Ectodermal cell (in vitro differentiated cells): ENCODE data around the gene FOSL1.
"Not testable (repeated sequence)": the region's sequence is repeated elsewhere in the genome, so short reads cannot be mapped to it uniquely, and the experiment has no call there.

Source experiments
- H3K27ac ChIP-seq: 2 replicates; pipeline ENCODE4 v1.7.0; 2013; ENCODE audit warnings: mild to moderate bottlenecking, low read depth, low read length; ENCODE audit not compliant: insufficient read depth, poor library complexity, severe bottlenecking
- H3K27me3 ChIP-seq: 2 replicates; pipeline ENCODE4 v1.7.0; 2013; ENCODE audit warnings: mild to moderate bottlenecking, low read length; ENCODE audit not compliant: insufficient read depth, control insufficient read depth, poor library complexity, severe bottlenecking
- H3K36me3 ChIP-seq: one replicate; pipeline ENCODE4 v1.7.0; 2013; ENCODE audit warnings: low read length; ENCODE audit not compliant: control insufficient read depth, insufficient read depth
- H3K4me1 ChIP-seq: one replicate; pipeline ENCODE4 v1.7.0; 2013; ENCODE audit warnings: low read length; ENCODE audit not compliant: control insufficient read depth, insufficient read depth
- H3K4me3 ChIP-seq: 2 replicates; pipeline ENCODE4 v1.7.0; 2013; ENCODE audit warnings: low read depth, low read length, control low read depth; ENCODE audit not compliant: insufficient read depth
- H3K9me3 ChIP-seq: 2 replicates; pipeline ENCODE4 v1.7.0; 2013; ENCODE audit warnings: mild to moderate bottlenecking, low read length, moderate library complexity; ENCODE audit not compliant: control insufficient read depth
- WGBS, 2 experiments: methylation state at CpG; one replicate each; pipeline ENCODE4 v1.1.7; 2013; ENCODE audit warnings: missing lambda C conversion rate in 2 of 2; 5-methylcytosine and 5-hydroxymethylcytosine counted together

FOSL1 gene

GRCh38 chr11:65896034-65896999 is 3.9 kb downstream of the FOSL1 start:
- no peaks in the 10 kb centered on the region for H3K36me3 ChIP-seq
- H3K27me3 ChIP-seq, result peaks cover 68% of the 10 kb centered on the region
- H3K9me3 ChIP-seq, result no peaks in the 10 kb centered on the region
- H3K27ac ChIP-seq, result no peak overlapping the region
- 92 to 93% methylated on average over 14 of the region's 14 CpGs for WGBS, 2 experiments
- H3K4me1 ChIP-seq, result peaks cover 12% of the 10 kb centered on the region
- no peak overlapping the region for H3K4me3 ChIP-seq

GRCh38 chr11:65895482-65895981 is 4.7 kb downstream of the FOSL1 start:
- 88 to 93% methylated on average over 5 of the region's 5 CpGs for WGBS, 2 experiments
- Histone ChIP-seq H3K36me3 (no peaks in the 10 kb centered on the region), H3K9me3 (no peaks in the 10 kb centered on the region), H3K4me1 (peaks cover 12% of the 10 kb centered on the region), H3K27ac (no peak overlapping the region), H3K27me3 (peaks cover 64% of the 10 kb centered on the region), H3K4me3 (no peak overlapping the region)

GRCh38 chr11:65894034-65894591 is 6.1 kb downstream of the FOSL1 start:
- H3K27me3 ChIP-seq, result peaks cover 62% of the 10 kb centered on the region
- H3K4me3 ChIP-seq, result no peak overlapping the region
- H3K36me3 ChIP-seq, result no peaks in the 10 kb centered on the region
- H3K27ac ChIP-seq, result no peak overlapping the region
- H3K4me1 ChIP-seq, result peaks cover 19% of the 10 kb centered on the region
- H3K9me3 ChIP-seq, result no peaks in the 10 kb centered on the region
- 95% methylated on average over 16 of the region's 16 CpGs for WGBS, 2 experiments

GRCh38 chr11:65892661-65893317 is 7.4 kb downstream of the FOSL1 start:
- Histone ChIP-seq H3K27ac (no peak overlapping the region), H3K27me3 (peaks cover 53% of the 10 kb centered on the region), H3K36me3 (no peaks in the 10 kb centered on the region), H3K9me3 (no peaks in the 10 kb centered on the region), H3K4me1 (peaks cover 22% of the 10 kb centered on the region), H3K4me3 (no peak overlapping the region)
- WGBS, 2 experiments, result 89 to 90% methylated on average over 10 of the region's 10 CpGs

DNA sequence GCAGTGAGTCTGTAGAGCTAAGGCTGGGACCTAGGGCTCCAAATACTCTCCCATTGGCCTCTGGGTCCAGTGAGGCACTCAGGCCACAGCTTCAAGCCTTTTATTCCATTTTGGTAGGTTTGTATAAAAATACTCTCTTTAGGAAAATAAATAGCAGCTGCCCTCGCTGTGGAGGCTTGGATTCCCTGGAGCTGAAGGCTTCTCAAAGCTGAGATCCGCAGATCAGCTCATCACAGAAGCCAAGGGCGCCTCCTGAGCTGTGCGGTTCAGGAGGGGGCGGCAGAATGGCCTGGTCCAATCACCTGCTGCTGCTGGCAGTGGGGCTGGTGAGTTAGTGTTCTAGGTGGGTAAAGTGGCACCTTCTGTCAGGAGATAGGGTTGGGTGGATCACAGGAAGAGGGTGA is 8.0 kb downstream of the FOSL1 start:
- Histone ChIP-seq H3K4me1 (peaks cover 28% of the 10 kb centered on the region), H3K27me3 (peaks cover 47% of the 10 kb centered on the region), H3K4me3 (peak overlapping the region; percentile 64)
- H3K9me3 ChIP-seq, H3K27ac ChIP-seq, H3K36me3 ChIP-seq: not testable (repeated sequence)
- 83 to 86% methylated on average over 5 of the region's 5 CpGs for WGBS, 2 experiments

- WGBS, 2 experiments, result 6% methylated on average over 57 of the region's 57 CpGs
- H3K4me1 ChIP-seq, result peaks cover 28% of the 10 kb centered on the region
These were observed 8.7 kb downstream of the FOSL1 start for GRCh38 chr11:65891219-65892136.

DNA sequence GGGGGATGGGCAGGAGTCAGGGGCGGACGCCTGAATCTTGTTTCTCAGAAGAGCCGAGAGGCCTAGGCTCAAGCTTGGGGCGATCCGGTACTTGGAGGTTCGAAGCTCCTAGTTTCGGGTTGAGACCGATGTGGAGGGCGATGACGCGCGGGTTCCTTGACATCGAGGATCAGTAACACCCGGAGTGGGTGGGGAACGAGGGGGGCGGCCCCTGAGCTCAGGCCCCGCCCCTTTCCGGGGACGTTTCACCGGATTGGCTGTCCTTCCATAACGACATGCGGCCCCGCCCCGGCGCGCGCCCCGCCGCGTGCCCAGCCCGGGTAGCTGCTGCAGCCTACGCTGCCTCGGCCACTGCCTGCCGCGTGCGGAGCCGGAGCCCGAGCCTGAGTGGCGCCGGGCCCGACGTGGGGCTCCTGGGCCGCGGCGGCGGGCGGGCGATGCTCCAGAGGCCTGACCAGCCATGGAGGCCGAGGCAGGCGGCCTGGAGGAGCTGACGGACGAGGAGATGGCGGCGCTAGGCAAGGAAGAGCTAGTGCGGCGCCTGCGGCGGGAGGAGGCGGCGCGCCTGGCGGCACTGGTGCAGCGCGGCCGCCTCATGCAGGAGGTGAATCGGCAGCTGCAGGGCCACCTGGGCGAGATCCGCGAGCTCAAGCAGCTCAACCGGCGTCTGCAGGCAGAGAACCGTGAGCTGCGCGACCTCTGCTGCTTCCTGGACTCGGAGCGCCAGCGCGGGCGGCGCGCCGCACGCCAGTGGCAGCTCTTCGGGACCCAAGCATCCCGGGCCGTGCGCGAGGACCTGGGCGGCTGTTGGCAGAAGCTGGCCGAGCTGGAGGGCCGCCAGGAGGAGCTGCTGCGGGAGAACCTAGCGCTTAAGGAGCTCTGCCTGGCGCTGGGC is 9.6 kb downstream of the FOSL1 start, which contains the start of gene CCDC85B:
TSS of gene CCDC85B (plus strand) at position 350 of the 895 bp plus-strand sequence. CDS start at position 461, 111 bp downstream.
- H3K36me3 ChIP-seq, result peaks cover 3% of the 10 kb centered on the region
- no peak within 1 kb of the TSS for H3K27ac ChIP-seq
- no peaks in the 10 kb centered on the region for H3K9me3 ChIP-seq
- peaks cover 37% of the 10 kb centered on the region for H3K27me3 ChIP-seq
- H3K4me3 ChIP-seq, result peak within 1 kb of the TSS; percentile 64
- 0 to 1% methylated on average over 94 of the region's 94 CpGs for WGBS, 2 experiments
- peaks cover 28% of the 10 kb centered on the region for H3K4me1 ChIP-seq

More at GRCh38 chr11:65891219-65892136, 8.7 kb downstream of the FOSL1 start:
- Histone ChIP-seq H3K4me3 (peak overlapping the region; percentile 64), H3K27me3 (peaks cover 43% of the 10 kb centered on the region), H3K27ac (no peak overlapping the region), H3K36me3 (peaks cover 3% of the 10 kb centered on the region), H3K9me3 (no peaks in the 10 kb centered on the region)

GRCh38 chr11:65888163-65888814 is 11.9 kb downstream of the FOSL1 start, which contains the start of gene FIBP:
TSS of gene FIBP (minus strand) at chr11:65888471. CDS start at chr11:65888418, 53 bp downstream.
- Histone ChIP-seq H3K27ac (peak within 1 kb of the TSS; percentile 71), H3K36me3 (peaks cover 12% of the 10 kb centered on the region), H3K4me1 (peaks cover 32% of the 10 kb centered on the region), H3K4me3 (peak within 1 kb of the TSS; percentile 76), H3K9me3 (no peaks in the 10 kb centered on the region), H3K27me3 (peaks cover 34% of the 10 kb centered on the region)
- 0% methylated on average over 57 of the region's 57 CpGs for WGBS, 2 experiments
